Glutamatergic neuron (in vitro differentiated cells): ENCODE results near the gene KCNT1. TPM values are rescaled to one million over a fixed set of nuclear protein-coding genes. Genes with fewer than 3 reads are reported as not detected.

Source experiments
- DNase-seq: peaks from one replicate; pipeline ENCODE4 v3.0.0; 2022
- H3K27ac Mint-ChIP-seq: one replicate; pipeline ENCODE4 v1.8.0; 2020; ENCODE audit warnings: mild to moderate bottlenecking, mixed read lengths, inconsistent platforms; ENCODE audit not compliant: unreplicated experiment
- H3K27me3 Mint-ChIP-seq: one replicate; pipeline ENCODE4 v1.8.0; 2020; ENCODE audit warnings: mild to moderate bottlenecking, moderate library complexity, mixed read lengths, inconsistent platforms; ENCODE audit not compliant: unreplicated experiment
- H3K36me3 Mint-ChIP-seq: one replicate; pipeline ENCODE4 v1.8.0; 2020; ENCODE audit warnings: mild to moderate bottlenecking, mixed read lengths, inconsistent platforms; ENCODE audit not compliant: unreplicated experiment
- H3K4me1 Mint-ChIP-seq: one replicate; pipeline ENCODE4 v1.8.0; 2020; ENCODE audit warnings: mild to moderate bottlenecking, low read depth, mixed read lengths, inconsistent platforms; ENCODE audit not compliant: unreplicated experiment
- H3K4me3 Mint-ChIP-seq: one replicate; pipeline ENCODE4 v1.8.0; 2020; ENCODE audit warnings: mild to moderate bottlenecking, mixed read lengths, inconsistent platforms; ENCODE audit not compliant: unreplicated experiment
- H3K9me3 Mint-ChIP-seq: one replicate; pipeline ENCODE4 v1.8.0; 2020; ENCODE audit warnings: mild to moderate bottlenecking, moderate library complexity, mixed read lengths, inconsistent platforms; ENCODE audit not compliant: unreplicated experiment
- total RNA-seq: library from RNA; stranded (reverse); fragmentation: NEBNext Ultra II Directional; extraction: Animal tissue kit (Norgen Biotek cat#: 25700); gene quantifications from one replicate; pipeline ENCODE4 v1.2.1, GENCODE V29; 2021; ENCODE audit not compliant: unreplicated experiment
- TF ChIP-seq, protein P1 (sequence below): fragments of 200-600 bp; sonication (generic); IDR thresholded peaks from one replicate; pipeline ENCODE4 v1.5.0; 2021; ENCODE audit not compliant: partially characterized antibody, unreplicated experiment

Gene KCNT1
- total RNA-seq, 1 donor from 2014 or later: 0.76 TPM

GRCh38 chr9:135681161-135681560 lies 20.8 kb upstream of the KCNT1 start:
- Mint-ChIP-seq H3K4me1 (no peaks in the 10 kb centered on the region), H3K27ac (no peak overlapping the region), H3K36me3 (no peaks in the 10 kb centered on the region), H3K27me3 (no peaks in the 10 kb centered on the region), H3K4me3 (no peak overlapping the region), H3K9me3 (no peaks in the 10 kb centered on the region)
- no peak for DNase-seq
- TF ChIP-seq, protein P1, sequence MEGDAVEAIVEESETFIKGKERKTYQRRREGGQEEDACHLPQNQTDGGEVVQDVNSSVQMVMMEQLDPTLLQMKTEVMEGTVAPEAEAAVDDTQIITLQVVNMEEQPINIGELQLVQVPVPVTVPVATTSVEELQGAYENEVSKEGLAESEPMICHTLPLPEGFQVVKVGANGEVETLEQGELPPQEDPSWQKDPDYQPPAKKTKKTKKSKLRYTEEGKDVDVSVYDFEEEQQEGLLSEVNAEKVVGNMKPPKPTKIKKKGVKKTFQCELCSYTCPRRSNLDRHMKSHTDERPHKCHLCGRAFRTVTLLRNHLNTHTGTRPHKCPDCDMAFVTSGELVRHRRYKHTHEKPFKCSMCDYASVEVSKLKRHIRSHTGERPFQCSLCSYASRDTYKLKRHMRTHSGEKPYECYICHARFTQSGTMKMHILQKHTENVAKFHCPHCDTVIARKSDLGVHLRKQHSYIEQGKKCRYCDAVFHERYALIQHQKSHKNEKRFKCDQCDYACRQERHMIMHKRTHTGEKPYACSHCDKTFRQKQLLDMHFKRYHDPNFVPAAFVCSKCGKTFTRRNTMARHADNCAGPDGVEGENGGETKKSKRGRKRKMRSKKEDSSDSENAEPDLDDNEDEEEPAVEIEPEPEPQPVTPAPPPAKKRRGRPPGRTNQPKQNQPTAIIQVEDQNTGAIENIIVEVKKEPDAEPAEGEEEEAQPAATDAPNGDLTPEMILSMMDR: no peak

GRCh38 chr9:135683401-135684034 lies 18.5 kb upstream of the KCNT1 start:
- DNase-seq: no peak
- Mint-ChIP-seq H3K4me1 (peaks cover 2% of the 10 kb centered on the region), H3K27ac (no peak overlapping the region), H3K36me3 (no peaks in the 10 kb centered on the region), H3K4me3 (no peak overlapping the region), H3K9me3 (peaks cover 3% of the 10 kb centered on the region), H3K27me3 (peaks cover 2% of the 10 kb centered on the region)
- TF ChIP-seq, protein P1: no peak

GRCh38 chr9:135684691-135685090 lies 17.3 kb upstream of the KCNT1 start:
- H3K36me3 Mint-ChIP-seq: no peaks in the 10 kb centered on the region
- H3K27me3 Mint-ChIP-seq: peaks cover 2% of the 10 kb centered on the region
- no peak for DNase-seq
- TF ChIP-seq, protein P1: no peak
- no peak overlapping the region for H3K4me3 Mint-ChIP-seq
- H3K4me1 Mint-ChIP-seq: peaks cover 2% of the 10 kb centered on the region
- peaks cover 3% of the 10 kb centered on the region for H3K9me3 Mint-ChIP-seq
- no peak overlapping the region for H3K27ac Mint-ChIP-seq

DNA sequence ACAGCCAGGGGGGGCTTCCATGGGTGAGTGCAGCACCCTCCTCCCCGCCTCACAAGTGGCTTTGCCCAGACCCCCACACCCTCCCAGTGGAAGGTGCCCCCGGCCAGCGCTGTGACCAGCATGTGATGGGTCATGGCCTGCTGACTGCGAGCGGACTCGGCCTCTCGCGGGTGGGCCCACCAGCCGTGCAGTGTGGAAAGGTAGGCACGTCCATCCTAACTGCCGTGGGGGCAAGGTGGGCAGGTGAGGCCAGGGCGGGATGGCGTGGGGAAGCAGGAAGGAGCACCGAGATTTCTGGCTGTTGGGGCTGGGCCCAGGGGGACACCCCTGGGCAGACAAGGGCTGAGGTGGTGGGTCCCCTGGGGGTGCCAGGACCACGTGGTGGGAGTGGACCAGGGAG lies 14.8 kb upstream of the KCNT1 start:
- Mint-ChIP-seq H3K36me3 (no peaks in the 10 kb centered on the region), H3K27me3 (peaks cover 2% of the 10 kb centered on the region), H3K9me3 (peaks cover 6% of the 10 kb centered on the region), H3K4me3 (no peak overlapping the region), H3K27ac (no peak overlapping the region), H3K4me1 (peaks cover 2% of the 10 kb centered on the region)
- TF ChIP-seq, protein P1: no peak
- DNase-seq: no peak

- DNase-seq: no peak
- Mint-ChIP-seq H3K36me3 (no peaks in the 10 kb centered on the region), H3K27me3 (peaks cover 2% of the 10 kb centered on the region), H3K27ac (peak overlapping the region; percentile 33), H3K4me1 (peaks cover 5% of the 10 kb centered on the region), H3K9me3 (peaks cover 7% of the 10 kb centered on the region), H3K4me3 (no peak overlapping the region)
- TF ChIP-seq, protein P1: no peak
Measured at GRCh38 chr9:135689011-135689410, 13.0 kb upstream of the KCNT1 start.
